ENCODE results near the gene HSD17B12. TPM values are rescaled to one million over a fixed set of nuclear protein-coding genes. Genes with fewer than 3 reads are reported as not detected.

Gene HSD17B12
- total and polyA plus RNA-seq, 2 experiments from 2014 or later: 128 to 168 TPM

GRCh38 chr11:43853781-43854180, 173.2 kb downstream of the HSD17B12 start (continued):
- TF ChIP-seq ZNF462 (CRISPR knock-in tag; IDR thresholded peaks at IDR 0.05) (no peak), STAT1 (IDR thresholded peaks at IDR 0.05; ENCODE audit: unreplicated experiment) (no peak), CTCF (conservative IDR thresholded peaks at IDR 0.05; ENCODE audit: low read depth in 2 of 2) (no peak), ZNF331 (CRISPR knock-in tag; IDR thresholded peaks at IDR 0.05; ENCODE audit: low read depth) (no peak)

- H3K4me1 Mint-ChIP-seq: no peaks in the 10 kb centered on the region
- H3K9me3 Mint-ChIP-seq: no peaks in the 10 kb centered on the region; the same call in 2 of the 3 replicates
- no peaks in the 10 kb centered on the region for H3F3A ChIP-seq (replicated peaks; ENCODE audit: low read depth)
- TF ChIP-seq CTCF (conservative IDR thresholded peaks at IDR 0.05; ENCODE audit: low read depth in 2 of 2) (no peak), JUNB (IDR thresholded peaks at IDR 0.05; ENCODE audit: unreplicated experiment) (no peak), ZNF462 (CRISPR knock-in tag; IDR thresholded peaks at IDR 0.05) (no peak)
Observed at GRCh38 chr11:43856993-43857392, 176.5 kb downstream of the HSD17B12 start.

More at GRCh38 chr11:43856993-43857392, 176.5 kb downstream of the HSD17B12 start:
- no peak overlapping the region for H3K4me3 Mint-ChIP-seq
- Histone ChIP-seq H3K36me3 (ENCODE audit: insufficient read depth) (peaks cover 16% of the 10 kb centered on the region; the same call in 1 of the 2 replicates), H2AFZ (no peak overlapping the region), H3K4me1 (ENCODE audit: insufficient read depth) (no peaks in the 10 kb centered on the region), H3K9me2 (ENCODE audit: insufficient read depth) (no peaks in the 10 kb centered on the region), H3K79me2 (replicated peaks; ENCODE audit: insufficient read depth) (no peaks in the 10 kb centered on the region), H3K4me2 (no peak overlapping the region), H3K27me3 (ENCODE audit: insufficient read depth) (no peaks in the 10 kb centered on the region), H4K20me1 (replicated peaks; ENCODE audit: insufficient read depth) (no peaks in the 10 kb centered on the region), H3K27ac (ENCODE audit: low read depth) (no peak overlapping the region), H3K4me3 (no peak overlapping the region)
- DNase-seq (ENCODE audit: low spot score): no peak
- ATAC-seq: no peak
- no peak overlapping the region for H3K27ac Mint-ChIP-seq
- peaks cover 6% of the 10 kb centered on the region for H3K27me3 Mint-ChIP-seq (ENCODE audit: insufficient read depth, low read depth, poor library complexity)
- peaks cover 7% of the 10 kb centered on the region; the same call in 2 of the 3 replicates for H3K36me3 Mint-ChIP-seq (ENCODE audit: low read depth)

Measured in GM23338 (cell line).